HCT116 (cell line): Measurements from ENCODE around the gene DTNB.

Experiments used
- CEBPB ChIP-seq: IDR thresholded peaks from 2 replicates; pipeline ENCODE4 v1.6.1; 2012; ENCODE audit warnings: low read depth
- ELF1 ChIP-seq: IDR thresholded peaks from 2 replicates; pipeline ENCODE4 v1.6.1; 2012; ENCODE audit warnings: low read depth, borderline replicate concordance
- EZH2 ChIP-seq: fragments of 200-600 bp; sonication (generic); IDR thresholded peaks from 2 replicates; pipeline ENCODE4 v1.6.1; 2017; ENCODE audit warnings: antibody characterized with exemption, mixed run types
- EZH2phosphoT487 ChIP-seq: fragments of 200-600 bp; IDR thresholded peaks from 2 replicates; pipeline ENCODE4 v1.6.1; 2018; ENCODE audit warnings: antibody characterized with exemption, borderline replicate concordance
- POLR2A ChIP-seq: IDR thresholded peaks from 2 replicates; pipeline ENCODE4 v1.7.0; 2011; ENCODE audit warnings: borderline replicate concordance; ENCODE audit not compliant: insufficient read depth, insufficient read length; ENCODE audit errors: extremely low read depth
- POLR2AphosphoS5 ChIP-seq: IDR thresholded peaks from 2 replicates; pipeline ENCODE4 v1.6.1; 2011; ENCODE audit warnings: mild to moderate bottlenecking, low read depth, low read length, moderate library complexity
- RAD21 ChIP-seq: IDR thresholded peaks from 2 replicates; pipeline ENCODE4 v1.6.1; 2012; ENCODE audit warnings: low read depth, mild to moderate bottlenecking
- SIN3A ChIP-seq: IDR thresholded peaks from 2 replicates; pipeline ENCODE4 v1.6.1; 2012; ENCODE audit warnings: low read depth
- SRF ChIP-seq: IDR thresholded peaks from 2 replicates; pipeline ENCODE4 v1.6.1; 2012; ENCODE audit warnings: low read depth
- TF ChIP-seq, protein P1 (sequence below), 3 experiments: fragments of 200-600 bp in 1 of 3; sonication (generic) in 1 of 3; IDR thresholded peaks in 2 of 3; conservative IDR thresholded peaks in 1 of 3; 2 replicates each; pipeline ENCODE4 v1.5.1; 2012 to 2017; ENCODE audit warnings: low read depth in 2 of 3, low read length in 2 of 3, antibody characterized with exemption in 1 of 3, borderline replicate concordance in 1 of 3, control low read depth in 1 of 3, mild to moderate bottlenecking in 1 of 3, mixed read lengths in 1 of 3, mixed run types in 1 of 3, moderate library complexity in 1 of 3; ENCODE audit not compliant: insufficient read depth in 1 of 3
- TF ChIP-seq, protein P2 (sequence below): IDR thresholded peaks from 2 replicates; pipeline ENCODE4 v1.6.1; 2012; ENCODE audit warnings: low read depth
- TF ChIP-seq, protein P3 (sequence below): IDR thresholded peaks from 2 replicates; pipeline ENCODE4 v1.6.1; 2012
- TF ChIP-seq, protein P4 (sequence below): IDR thresholded peaks from 2 replicates; pipeline ENCODE4 v1.6.1; 2011; ENCODE audit warnings: mild to moderate bottlenecking, low read length, moderate library complexity; ENCODE audit not compliant: insufficient replicate concordance; ENCODE audit errors: extremely low read depth

DNA sequence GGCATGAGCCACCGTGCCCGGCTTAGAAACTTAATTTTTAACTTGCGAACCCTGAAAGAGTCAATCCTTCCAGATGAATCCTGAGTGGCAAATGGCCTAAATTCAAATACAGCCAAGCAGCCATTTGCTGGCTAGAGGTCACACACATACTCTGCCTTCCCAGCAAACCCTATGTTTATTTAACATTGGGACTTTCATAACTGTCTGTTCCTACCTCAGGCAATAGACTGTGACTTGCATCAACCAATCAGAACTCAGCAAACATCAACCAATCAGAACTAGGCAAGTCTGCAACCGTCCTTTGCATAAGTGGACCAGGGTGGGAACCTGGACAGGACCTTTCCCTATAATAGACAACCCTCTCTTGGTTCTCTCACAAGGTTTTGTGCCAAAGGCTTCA is 127.5 kb downstream of the DTNB start:
- TF ChIP-seq, protein P1, sequence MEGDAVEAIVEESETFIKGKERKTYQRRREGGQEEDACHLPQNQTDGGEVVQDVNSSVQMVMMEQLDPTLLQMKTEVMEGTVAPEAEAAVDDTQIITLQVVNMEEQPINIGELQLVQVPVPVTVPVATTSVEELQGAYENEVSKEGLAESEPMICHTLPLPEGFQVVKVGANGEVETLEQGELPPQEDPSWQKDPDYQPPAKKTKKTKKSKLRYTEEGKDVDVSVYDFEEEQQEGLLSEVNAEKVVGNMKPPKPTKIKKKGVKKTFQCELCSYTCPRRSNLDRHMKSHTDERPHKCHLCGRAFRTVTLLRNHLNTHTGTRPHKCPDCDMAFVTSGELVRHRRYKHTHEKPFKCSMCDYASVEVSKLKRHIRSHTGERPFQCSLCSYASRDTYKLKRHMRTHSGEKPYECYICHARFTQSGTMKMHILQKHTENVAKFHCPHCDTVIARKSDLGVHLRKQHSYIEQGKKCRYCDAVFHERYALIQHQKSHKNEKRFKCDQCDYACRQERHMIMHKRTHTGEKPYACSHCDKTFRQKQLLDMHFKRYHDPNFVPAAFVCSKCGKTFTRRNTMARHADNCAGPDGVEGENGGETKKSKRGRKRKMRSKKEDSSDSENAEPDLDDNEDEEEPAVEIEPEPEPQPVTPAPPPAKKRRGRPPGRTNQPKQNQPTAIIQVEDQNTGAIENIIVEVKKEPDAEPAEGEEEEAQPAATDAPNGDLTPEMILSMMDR (IDR thresholded peaks at IDR 0.05 in 2 of 3, conservative IDR thresholded peaks at IDR 0.05 in 1 of 3; ENCODE audit: borderline replicate concordance in 1 of 3, insufficient read depth in 1 of 3, low read depth in 2 of 3, low read length in 2 of 3), result no peak
- TF ChIP-seq POLR2A (no peak), EZH2 (no peak), CEBPB (no peak), RAD21 (no peak), EZH2phosphoT487 (no peak), ELF1 (no peak), SRF (no peak), POLR2AphosphoS5 (no peak), SIN3A (no peak)
- TF ChIP-seq, protein P2, sequence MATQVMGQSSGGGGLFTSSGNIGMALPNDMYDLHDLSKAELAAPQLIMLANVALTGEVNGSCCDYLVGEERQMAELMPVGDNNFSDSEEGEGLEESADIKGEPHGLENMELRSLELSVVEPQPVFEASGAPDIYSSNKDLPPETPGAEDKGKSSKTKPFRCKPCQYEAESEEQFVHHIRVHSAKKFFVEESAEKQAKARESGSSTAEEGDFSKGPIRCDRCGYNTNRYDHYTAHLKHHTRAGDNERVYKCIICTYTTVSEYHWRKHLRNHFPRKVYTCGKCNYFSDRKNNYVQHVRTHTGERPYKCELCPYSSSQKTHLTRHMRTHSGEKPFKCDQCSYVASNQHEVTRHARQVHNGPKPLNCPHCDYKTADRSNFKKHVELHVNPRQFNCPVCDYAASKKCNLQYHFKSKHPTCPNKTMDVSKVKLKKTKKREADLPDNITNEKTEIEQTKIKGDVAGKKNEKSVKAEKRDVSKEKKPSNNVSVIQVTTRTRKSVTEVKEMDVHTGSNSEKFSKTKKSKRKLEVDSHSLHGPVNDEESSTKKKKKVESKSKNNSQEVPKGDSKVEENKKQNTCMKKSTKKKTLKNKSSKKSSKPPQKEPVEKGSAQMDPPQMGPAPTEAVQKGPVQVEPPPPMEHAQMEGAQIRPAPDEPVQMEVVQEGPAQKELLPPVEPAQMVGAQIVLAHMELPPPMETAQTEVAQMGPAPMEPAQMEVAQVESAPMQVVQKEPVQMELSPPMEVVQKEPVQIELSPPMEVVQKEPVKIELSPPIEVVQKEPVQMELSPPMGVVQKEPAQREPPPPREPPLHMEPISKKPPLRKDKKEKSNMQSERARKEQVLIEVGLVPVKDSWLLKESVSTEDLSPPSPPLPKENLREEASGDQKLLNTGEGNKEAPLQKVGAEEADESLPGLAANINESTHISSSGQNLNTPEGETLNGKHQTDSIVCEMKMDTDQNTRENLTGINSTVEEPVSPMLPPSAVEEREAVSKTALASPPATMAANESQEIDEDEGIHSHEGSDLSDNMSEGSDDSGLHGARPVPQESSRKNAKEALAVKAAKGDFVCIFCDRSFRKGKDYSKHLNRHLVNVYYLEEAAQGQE, result no peak
- TF ChIP-seq, protein P3, sequence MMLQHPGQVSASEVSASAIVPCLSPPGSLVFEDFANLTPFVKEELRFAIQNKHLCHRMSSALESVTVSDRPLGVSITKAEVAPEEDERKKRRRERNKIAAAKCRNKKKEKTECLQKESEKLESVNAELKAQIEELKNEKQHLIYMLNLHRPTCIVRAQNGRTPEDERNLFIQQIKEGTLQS, result no peak
- TF ChIP-seq, protein P4, sequence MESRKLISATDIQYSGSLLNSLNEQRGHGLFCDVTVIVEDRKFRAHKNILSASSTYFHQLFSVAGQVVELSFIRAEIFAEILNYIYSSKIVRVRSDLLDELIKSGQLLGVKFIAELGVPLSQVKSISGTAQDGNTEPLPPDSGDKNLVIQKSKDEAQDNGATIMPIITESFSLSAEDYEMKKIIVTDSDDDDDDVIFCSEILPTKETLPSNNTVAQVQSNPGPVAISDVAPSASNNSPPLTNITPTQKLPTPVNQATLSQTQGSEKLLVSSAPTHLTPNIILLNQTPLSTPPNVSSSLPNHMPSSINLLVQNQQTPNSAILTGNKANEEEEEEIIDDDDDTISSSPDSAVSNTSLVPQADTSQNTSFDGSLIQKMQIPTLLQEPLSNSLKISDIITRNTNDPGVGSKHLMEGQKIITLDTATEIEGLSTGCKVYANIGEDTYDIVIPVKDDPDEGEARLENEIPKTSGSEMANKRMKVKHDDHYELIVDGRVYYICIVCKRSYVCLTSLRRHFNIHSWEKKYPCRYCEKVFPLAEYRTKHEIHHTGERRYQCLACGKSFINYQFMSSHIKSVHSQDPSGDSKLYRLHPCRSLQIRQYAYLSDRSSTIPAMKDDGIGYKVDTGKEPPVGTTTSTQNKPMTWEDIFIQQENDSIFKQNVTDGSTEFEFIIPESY, result no peak
